Measurements from ENCODE around the gene MYLK2. TPM values are rescaled to one million over a fixed set of nuclear protein-coding genes. Genes with fewer than 3 reads are reported as not detected.

Gene MYLK2
- total RNA-seq, 1 experiment from 2014 or later: 0.74 TPM

- no peak overlapping the region for H3K27ac Mint-ChIP-seq
- no peak overlapping the region for H3K56ac ChIP-seq (ENCODE audit: insufficient read length, low read depth, low read length)
- no peak overlapping the region for H3K4me3 Mint-ChIP-seq
- H2BK20ac ChIP-seq (ENCODE audit: low read depth, low read length, poor library complexity, severe bottlenecking): no peak overlapping the region
- H3K4me2 ChIP-seq (ENCODE audit: insufficient read depth, insufficient read length, low read length): no peak overlapping the region
- no peaks in the 10 kb centered on the region for H3K79me2 ChIP-seq (ENCODE audit: insufficient read depth, low read length)
- H3K9me3 Mint-ChIP-seq: no peaks in the 10 kb centered on the region
- no peak overlapping the region for H3K14ac ChIP-seq (ENCODE audit: insufficient read depth, low read length)
- H3K4me1 Mint-ChIP-seq: peaks cover 13 to 15% of the 10 kb centered on the region in 2 experiments
- H2AFZ ChIP-seq (ENCODE audit: low read length): no peak overlapping the region
- H2AK5ac ChIP-seq (ENCODE audit: insufficient read length, low read length): no peak overlapping the region
- H3K23me2 ChIP-seq (ENCODE audit: insufficient read length, low read depth, low read length, poor library complexity, severe bottlenecking): no peaks in the 10 kb centered on the region
- H2BK5ac ChIP-seq (ENCODE audit: insufficient read length, low read length): no peak overlapping the region
- H4K8ac ChIP-seq (replicated peaks; ENCODE audit: insufficient read length, low read depth, low read length): no peak overlapping the region
- no peak overlapping the region for H2BK12ac ChIP-seq (ENCODE audit: insufficient read length, low read depth, low read length)
- no peak overlapping the region for H3T11ph ChIP-seq (ENCODE audit: low read length)
- no peak overlapping the region for H2BK120ac ChIP-seq (ENCODE audit: low read depth, low read length, poor library complexity, severe bottlenecking)
- WGBS (ENCODE audit: extremely low coverage, insufficient read length, low lambda C conversion rate): no CpG with 5 or more reads among the region's 14 CpGs
- H3K4ac ChIP-seq (ENCODE audit: low read depth, low read length): no peak overlapping the region
- DNase-seq: no peak
- no peak overlapping the region for H3K27ac ChIP-seq (ENCODE audit: insufficient read length, low read depth, low read length)
- no peak overlapping the region for H3K9ac ChIP-seq (ENCODE audit: extremely low read depth, insufficient read length, low read length)
- H3K23ac ChIP-seq (ENCODE audit: insufficient read length, low read depth, low read length): no peak overlapping the region
- H3K27me3 ChIP-seq (ENCODE audit: insufficient read depth, low read length): no peaks in the 10 kb centered on the region
- no peak overlapping the region for H2BK15ac ChIP-seq (ENCODE audit: low read depth, low read length)
- H3K18ac ChIP-seq (ENCODE audit: insufficient read length, low read depth, low read length): no peak overlapping the region
- H3K79me1 ChIP-seq (ENCODE audit: insufficient read depth, low read depth, low read length, poor library complexity, severe bottlenecking): no peaks in the 10 kb centered on the region
- H3K36me3 Mint-ChIP-seq (ENCODE audit: insufficient read depth in 1 of 3, low read depth in 3 of 3): no peaks in the 10 kb centered on the region
- no peak overlapping the region for H4K91ac ChIP-seq (ENCODE audit: insufficient read length, low read depth, low read length)
- no peaks in the 10 kb centered on the region for H4K20me1 ChIP-seq (ENCODE audit: control insufficient read depth, insufficient read depth, insufficient read length)
- H3K27me3 Mint-ChIP-seq (ENCODE audit: low read depth): peaks cover 5% of the 10 kb centered on the region
- no peaks in the 10 kb centered on the region for H3K4me1 ChIP-seq (ENCODE audit: insufficient read depth, low read length)
- TF ChIP-seq CTCF (conservative IDR thresholded peaks at IDR 0.05): no peak
- no peak overlapping the region for H4K5ac ChIP-seq (ENCODE audit: insufficient read length, low read depth, low read length)
- no peaks in the 10 kb centered on the region for H3K9me3 ChIP-seq (ENCODE audit: control insufficient read depth, low read depth, low read length)
Measured at GRCh38 chr20:31824554-31825313, 5.6 kb downstream of the MYLK2 start.

Measured in H9 (cell line).